Uterus (tissue), 2 donors: ENCODE results near the gene AP1AR.

Experiments
- POLR2A ChIP-seq, 2 donors: fragments of 450-650 bp; IDR thresholded peaks; one replicate each; pipeline ENCODE4 v1.6.1; 2016; ENCODE audit warnings: antibody characterized with exemption in 2 of 2, mild to moderate bottlenecking in 1 of 2, moderate library complexity in 1 of 2
- TF ChIP-seq, protein P1 (sequence below), 4 experiments: fragments of 200-600 bp in 2 of 4; fragments of 450-650 bp in 2 of 4; sonication (generic) in 2 of 4; IDR thresholded peaks; one replicate each; pipeline ENCODE4 v1.5.1; 2016 to 2019; ENCODE audit warnings: antibody characterized with exemption in 4 of 4, mild to moderate bottlenecking in 2 of 4, moderate library complexity in 1 of 4

DNA sequence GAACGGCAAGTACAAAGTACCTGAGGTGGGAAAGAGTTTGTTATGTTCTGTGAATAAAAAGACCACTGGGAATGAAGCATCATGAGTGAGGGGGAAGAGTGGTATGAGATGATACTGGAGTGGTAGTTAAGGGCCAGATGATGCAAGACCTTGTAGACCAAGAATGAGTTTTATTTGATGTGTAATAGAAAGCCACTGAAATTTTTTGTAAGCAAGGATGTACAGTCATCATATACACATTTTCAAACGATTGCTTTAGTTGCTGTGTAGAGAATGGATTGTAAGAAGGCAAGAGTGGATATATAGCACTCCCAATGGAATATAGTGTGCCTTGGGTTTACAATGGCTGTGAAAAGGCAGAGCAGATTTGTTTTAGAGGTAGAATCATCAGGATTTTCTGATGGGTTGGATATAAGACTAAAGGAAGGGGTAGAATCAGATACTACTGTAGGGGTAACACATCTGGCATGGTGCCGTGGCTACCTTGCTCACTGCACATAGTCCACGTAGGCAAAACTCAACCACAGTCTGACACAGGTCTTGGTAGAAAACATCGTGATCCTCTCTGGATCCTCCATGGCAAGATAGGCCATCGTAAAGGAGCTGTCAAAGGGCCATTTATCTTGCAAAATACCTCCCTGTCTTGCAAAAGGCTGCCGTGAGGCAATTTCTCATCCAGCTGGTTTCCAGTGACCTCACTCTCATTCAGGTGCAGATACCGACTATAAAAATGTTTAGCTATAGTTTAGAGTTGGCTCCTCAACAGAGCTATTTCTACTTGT, 39.2 kb downstream of the AP1AR start:
- TF ChIP-seq, protein P1, sequence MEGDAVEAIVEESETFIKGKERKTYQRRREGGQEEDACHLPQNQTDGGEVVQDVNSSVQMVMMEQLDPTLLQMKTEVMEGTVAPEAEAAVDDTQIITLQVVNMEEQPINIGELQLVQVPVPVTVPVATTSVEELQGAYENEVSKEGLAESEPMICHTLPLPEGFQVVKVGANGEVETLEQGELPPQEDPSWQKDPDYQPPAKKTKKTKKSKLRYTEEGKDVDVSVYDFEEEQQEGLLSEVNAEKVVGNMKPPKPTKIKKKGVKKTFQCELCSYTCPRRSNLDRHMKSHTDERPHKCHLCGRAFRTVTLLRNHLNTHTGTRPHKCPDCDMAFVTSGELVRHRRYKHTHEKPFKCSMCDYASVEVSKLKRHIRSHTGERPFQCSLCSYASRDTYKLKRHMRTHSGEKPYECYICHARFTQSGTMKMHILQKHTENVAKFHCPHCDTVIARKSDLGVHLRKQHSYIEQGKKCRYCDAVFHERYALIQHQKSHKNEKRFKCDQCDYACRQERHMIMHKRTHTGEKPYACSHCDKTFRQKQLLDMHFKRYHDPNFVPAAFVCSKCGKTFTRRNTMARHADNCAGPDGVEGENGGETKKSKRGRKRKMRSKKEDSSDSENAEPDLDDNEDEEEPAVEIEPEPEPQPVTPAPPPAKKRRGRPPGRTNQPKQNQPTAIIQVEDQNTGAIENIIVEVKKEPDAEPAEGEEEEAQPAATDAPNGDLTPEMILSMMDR (IDR thresholded peaks at IDR 0.05) = no peak
- no peak for TF ChIP-seq POLR2A (IDR thresholded peaks at IDR 0.05)
